ENCODE measurements around the gene CBFB.
"Not testable (repeated sequence)": the region's sequence is repeated elsewhere in the genome, so short reads cannot be mapped to it uniquely, and the experiment has no call there.

CBFB gene

GRCh38 chr16:67017421-67017750 lies 11.6 kb upstream of the CBFB start:
- no peak for DNase-seq

DNA sequence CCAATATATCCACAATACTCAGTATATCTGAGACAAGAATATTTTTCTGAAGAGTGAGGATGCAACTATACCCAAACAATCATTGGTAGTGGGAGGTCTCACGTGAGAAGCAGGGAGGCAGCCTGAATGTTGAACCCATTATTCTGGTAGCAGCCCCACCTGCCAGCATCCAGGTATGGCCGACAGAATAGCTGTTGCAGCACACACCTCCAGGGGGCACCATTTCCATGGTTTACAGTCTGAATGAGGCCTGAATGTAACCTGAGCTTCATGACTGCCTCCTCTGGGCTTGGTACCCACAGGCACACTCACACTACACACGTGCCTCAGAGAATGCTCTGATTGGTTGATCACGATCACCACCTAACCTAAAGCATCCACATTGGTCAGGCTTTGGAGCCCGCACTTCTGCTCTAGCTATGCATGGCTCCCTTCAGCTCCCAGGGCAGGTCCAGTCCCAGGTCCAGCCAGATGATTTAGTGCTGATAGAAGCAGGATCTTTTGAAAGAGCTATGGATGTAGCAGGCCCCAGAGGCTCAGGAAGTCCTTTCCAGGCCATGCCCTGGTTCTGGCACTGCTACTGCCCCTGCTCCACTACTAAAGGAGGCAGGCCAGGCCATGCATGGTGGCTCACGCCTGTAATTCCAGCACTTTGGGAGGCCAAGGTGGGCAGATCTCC lies 11.0 kb upstream of the CBFB start:
- peak; percentile 60 for DNase-seq

- no peak for DNase-seq
Measured at GRCh38 chr16:67019171-67019570, 9.8 kb upstream of the CBFB start.

DNA sequence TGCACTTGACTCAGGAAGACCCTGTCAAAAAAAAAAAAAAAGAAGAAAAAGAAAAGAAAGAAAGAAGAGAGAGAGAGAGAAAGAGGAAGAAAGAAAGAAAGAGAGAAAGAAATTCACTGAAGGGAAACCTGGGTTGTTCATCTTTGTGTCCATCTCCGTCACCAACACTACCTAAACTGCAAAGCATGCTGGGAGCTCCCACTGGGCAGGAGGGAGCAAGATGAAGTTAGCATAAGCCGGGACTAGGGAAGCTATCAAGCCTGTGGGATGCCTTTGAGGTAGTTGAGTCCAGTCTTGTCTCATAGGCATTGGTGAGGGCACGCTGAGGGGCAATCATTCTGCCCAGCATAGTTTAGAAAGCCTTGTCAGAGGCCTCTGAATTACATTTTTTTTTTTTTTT lies 7.6 kb upstream of the CBFB start:
- DNase-seq: no peak

DNA sequence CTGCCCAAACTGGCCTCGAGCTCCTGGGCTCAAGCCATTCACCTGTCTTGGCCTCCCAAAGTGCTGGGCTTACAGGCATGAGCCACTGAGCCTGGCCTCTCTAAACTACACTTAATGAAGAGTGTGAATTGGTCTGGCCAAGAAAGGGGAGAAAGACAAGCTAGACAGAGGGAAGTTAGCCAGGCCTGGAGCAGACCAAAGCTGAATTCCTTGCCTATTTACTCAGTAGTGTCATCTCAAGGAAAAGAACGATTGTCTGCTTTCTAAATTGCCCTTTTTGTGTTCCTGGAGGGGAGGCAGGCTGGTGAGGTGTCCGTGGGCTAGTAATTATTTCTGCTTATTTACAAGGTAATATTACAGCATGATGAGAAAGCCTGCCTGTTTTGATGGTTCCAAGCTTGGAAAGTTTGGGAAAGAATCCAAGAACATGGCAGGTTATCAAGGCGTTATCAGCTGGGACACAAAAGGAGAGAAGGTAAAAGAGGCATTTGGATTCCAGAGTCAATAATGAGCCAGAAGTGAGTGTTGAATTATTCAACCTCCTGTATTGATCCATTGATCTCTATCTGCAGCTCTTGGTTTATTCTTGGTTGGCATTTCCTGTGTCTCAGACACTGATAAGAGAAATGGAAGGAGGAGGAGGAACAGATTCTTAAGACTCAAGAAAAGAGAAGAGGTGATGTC lies 6.3 kb upstream of the CBFB start:
- DNase-seq: no peak

GRCh38 chr16:67023689-67024088 lies 5.3 kb upstream of the CBFB start:
- DNase-seq: no peak

GRCh38 chr16:67024384-67025209 lies 4.4 kb upstream of the CBFB start:
- DNase-seq: no peak

DNA sequence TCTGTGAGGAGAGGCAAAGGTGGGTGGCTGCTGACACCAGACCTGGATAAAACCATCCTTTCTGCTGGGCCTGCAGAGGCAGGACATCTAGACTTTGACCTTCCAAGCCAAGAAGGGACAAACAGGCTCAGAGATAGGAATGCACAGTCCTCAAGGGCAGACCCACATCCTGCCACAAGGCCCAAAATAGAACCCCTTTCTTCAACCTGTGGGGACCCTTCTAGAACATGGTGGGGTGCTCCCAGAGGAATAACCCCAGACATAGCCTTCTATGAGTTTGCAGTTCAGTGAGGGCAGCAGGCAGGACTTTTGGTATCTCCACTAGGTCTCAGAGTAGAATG lies 3.8 kb upstream of the CBFB start:
- DNase-seq: no peak

DNA sequence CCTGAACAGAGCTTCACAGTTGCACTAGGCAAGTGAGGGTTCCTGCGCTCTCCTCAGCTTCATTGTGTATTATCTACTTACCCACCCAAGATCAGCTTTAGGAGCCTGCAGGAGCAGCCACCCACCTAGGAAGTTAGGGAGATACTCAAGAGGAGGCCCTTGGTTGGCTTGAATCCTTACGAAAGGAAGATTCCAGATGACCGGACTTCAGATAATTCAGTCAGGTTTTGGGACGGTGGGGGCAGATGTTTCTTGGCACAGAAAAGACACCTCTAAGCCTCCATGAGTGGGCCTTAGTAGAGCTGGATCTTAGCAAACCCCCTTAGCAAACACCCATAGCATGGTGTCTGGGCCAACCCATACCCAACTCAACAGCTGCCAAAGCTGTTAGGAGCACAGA lies 2.4 kb upstream of the CBFB start:
- no peak for DNase-seq

DNA sequence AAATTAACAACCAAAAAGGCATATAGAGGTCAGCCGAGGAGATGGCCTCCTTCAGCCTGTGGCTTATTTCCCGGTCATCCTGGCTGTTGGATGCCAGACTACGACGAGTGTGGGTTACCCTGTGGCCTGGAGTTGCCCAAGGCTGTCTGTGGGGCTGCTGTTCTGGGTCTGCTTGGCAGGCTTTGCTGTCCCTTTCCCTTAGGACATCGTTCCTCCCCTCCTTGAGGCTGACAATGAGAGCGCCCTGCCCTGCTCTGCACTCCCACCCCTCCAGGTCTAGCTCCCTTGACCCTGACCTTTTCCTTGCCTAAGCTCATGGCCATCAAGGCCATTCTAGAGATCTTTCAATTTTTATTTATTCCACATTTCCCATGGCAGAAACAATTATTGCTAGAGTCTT lies 1.9 kb upstream of the CBFB start:
- no peak for DNase-seq

- no peak for DNase-seq
Measured at GRCh38 chr16:67028167-67028695, 718 bp upstream of the CBFB start.

- DNase-seq: no peak
Measured at GRCh38 chr16:67029254-67030096, 526 bp downstream of the CBFB start.

DNA sequence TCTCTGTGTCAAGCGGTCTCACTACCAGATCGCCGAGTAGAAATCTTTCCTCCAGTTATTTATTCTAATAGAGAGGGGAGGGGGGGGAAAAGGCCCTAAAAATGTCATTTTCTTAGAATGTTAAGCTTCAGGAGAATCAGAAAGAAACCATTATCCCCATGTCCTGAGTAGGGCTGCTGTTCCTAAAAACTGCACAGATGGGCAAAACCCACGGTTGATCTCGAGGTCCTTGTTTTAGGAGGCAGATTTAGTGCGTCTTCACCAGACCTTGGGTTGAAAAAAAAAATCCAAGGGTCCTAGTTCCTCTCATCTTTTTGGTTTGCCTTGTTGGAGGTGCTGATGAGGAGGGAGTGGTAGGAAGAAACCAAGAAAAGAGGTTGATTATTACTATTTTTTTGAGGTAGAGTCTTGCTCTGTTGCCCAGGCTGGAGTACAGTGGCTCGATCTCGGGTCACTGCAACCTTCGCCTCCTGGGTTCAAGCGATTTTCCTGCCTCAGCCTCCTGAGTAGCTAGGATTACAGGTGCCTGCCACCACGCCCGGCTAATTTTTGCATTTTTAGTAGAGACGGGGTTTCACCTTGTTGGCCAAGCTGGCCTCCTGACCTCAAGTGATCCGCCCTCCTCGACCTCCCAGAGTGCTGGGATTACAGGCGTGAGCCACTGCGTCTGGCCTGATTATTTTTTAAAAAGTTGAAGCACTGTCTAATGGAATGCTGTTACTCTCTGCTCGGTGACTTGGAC lies 1.4 kb downstream of the CBFB start:
- DNase-seq: no peak

DNA sequence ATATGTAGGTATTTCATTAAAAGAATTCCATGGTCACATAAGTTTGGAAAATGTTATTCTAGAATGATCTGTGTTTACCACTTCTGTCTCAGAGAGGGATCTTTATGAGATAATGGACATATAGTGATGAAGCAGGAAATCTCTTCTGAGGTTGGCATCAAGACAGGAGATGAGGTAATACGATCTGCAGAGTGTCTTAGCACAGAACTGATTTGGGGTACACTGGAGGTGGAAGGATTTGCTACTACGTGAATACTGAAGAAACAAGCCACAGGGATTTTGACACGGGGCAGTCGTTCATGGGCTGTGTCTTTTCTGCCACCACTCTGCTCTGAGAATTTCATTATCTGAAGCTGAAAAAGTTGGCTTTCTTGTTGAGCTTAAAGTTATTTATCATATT lies 5.5 kb downstream of the CBFB start:
- no peak for DNase-seq

DNA sequence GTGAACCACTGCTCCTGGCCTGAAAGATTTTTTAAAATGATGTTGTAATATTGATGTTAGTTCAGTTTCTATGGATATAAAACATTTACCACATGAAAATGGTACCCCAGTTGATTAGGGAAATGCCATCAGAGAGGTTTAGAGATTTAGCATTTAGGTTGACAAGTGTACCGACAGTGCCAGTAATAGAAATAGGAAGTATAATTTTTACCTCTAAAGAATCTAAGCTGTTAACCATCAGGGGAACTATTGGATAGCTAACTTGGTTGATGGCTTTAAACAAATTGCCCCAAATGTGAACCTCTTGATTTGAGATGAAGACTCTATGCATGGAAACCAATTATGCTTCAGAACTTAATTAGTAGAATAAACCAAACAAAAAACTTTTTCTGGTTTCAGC lies 6.4 kb downstream of the CBFB start:
- DNase-seq: no peak

- no peak for DNase-seq
Measured at GRCh38 chr16:67036323-67036741, 7.4 kb downstream of the CBFB start.

DNA sequence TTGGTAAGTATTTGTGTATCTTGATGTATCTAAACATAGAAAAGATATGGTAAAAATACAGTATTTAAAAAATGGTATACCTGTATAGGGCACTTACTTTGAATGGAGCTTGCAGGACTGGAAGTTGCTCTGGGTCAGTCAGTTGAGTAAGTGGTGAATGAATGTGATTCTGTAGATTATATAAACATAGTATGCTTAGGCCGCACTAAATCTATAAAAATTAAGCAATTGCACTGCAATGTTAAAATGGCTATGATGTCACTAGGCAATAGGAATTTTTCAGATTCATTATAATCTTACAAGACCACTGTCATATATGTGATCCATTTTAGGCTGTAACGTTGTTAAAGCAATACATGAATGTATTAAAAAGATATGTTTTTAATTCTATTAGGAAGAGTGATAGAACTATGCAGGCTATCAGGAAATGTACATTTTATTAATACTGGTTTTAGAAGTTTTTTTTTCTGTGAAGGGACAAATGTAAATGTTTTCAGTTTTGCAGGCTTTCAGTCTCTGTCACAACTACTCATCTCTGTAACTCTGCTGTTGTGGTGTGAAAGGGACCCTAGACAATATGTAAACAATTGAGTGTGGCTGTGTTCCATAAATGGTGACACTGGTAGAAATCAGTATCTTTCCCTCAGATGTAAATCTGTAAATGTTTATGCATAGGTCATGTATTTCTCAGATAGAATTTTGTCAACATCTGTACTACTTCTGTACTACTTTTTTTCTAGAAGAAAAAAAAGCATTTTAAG lies 10.5 kb downstream of the CBFB start:
- DNase-seq: no peak

DNA sequence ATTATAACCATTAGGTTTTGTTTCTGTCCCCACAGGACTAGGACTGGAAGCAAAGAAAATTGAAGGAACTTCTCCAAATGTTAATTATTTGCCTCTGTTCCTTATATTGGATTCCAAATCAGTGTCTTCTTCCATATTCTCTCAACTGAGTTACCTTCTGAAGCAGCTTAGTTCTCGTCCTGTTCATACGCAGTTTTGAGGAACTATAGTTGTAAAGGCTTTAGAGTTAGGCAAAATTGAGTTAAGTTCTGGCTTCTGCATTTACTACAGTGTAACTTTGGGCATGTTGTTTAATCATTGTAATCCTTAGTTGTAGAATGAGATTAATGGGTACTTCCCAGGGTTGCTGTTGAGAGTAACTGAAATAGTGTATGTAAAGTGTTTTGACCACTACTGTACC lies 11.2 kb downstream of the CBFB start:
- no peak for DNase-seq

DNA sequence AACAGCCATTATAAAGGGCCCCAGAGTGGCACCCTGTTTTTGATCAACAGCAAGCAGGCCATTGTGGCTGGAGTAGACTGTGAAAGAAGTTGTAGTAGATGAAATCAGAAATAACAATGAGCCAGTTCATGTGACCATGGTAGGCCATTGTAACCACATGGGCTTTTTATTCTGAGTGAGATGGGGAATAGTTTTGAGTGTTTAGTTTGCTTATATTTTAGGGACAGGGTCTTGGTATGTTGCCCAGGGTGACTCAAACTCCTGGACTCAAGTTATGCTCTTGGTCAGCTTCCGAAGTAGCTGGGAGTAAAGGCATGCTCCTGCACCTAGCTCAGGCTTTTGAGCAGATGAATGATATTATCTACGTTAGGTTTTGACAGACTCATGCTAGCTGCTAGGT lies 12.0 kb downstream of the CBFB start:
- no peak for DNase-seq

- not testable (repeated sequence) for DNase-seq
Measured at GRCh38 chr16:67041520-67041919, 12.6 kb downstream of the CBFB start.

DNA sequence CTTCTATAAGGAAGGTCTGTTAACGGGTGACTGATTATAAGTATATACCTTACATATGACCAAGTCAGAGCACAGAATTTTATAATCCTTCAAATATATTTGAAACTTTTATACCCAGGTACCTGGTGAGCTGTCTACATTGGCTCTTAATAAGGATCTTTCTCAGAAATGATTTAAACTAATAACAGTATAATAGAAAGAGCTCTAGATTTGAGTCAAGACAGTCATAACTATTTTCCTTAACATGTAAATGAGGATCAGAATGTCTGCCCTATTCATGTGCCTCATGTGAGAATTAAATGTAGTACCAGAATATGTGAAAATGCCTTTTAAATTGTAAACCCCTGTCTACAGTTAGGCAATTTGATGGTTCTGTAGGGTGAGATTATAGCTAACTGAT lies 14.5 kb downstream of the CBFB start:
- DNase-seq: no peak

- no peak for DNase-seq
Measured at GRCh38 chr16:67050796-67051195, 21.8 kb downstream of the CBFB start.
